ENCODE measurements around the gene PTPRU. TPM values are rescaled to one million over a fixed set of nuclear protein-coding genes. Genes with fewer than 3 reads are reported as not detected.
"Not testable (repeated sequence)": the region's sequence is repeated elsewhere in the genome, so short reads cannot be mapped to it uniquely, and the experiment has no call there.

Gene PTPRU
- total RNA-seq, 3 donors from 2014 or later, result 1.8 to 14.3 (median 2.2) TPM

DNA sequence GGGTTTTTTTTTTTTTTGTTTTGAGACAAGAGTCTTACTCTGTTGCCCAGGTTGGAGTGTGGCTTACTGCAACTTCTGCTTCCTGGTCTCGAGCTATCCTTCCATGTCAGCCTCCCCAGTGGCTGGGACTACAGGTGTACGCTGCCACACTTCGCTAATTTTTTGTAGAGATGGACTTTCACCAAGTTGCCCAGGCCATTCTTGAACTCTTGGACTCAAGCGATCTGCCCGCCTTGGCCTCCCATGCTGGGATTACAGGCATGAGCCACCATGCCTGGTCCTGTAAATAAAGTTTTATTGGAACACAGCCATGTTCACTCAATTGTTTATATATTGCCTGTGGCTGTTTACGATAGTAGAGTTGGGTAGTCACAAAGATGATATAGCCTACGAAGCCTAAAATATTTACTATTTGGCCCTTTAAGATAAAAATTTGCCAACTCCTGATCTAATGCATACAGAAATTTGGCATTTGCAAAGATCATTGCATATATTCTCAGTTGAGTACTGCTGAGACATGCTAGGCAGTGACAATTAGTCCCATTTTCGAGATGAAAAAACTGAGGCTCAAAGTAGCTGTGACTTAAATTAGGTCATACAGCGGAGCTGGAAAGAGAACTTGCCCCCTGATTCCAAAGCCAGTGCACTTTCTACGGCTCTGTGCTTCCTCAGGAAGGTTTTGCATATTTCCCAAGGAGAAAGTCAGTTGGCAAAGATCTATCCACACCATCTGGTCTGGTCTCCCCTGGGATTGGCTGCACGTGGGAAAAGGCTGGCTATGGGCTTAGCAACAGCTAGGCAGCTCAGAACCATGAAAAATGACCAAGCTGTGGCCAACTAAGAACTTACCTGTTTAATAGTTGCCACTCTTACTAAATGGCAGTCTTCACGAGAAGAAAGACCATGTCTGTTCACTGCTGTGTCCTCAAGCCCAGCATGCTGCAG is 25.0 kb upstream of the PTPRU start:
- intact Hi-C loops (cut with DNase I, micrococcal nuclease), result no loop called here
- Histone ChIP-seq H3K4me3 (no peak overlapping the region), H3K36me3 (ENCODE audit: low read depth) (no peaks in the 10 kb centered on the region), H3K4me1 (ENCODE audit: low read depth) (no peaks in the 10 kb centered on the region), H3K9me3 (no peaks in the 10 kb centered on the region)
- TF ChIP-seq CTCF (IDR thresholded peaks at IDR 0.05), result no peak
- DNase-seq, result no peak
- ATAC-seq, result no peak

GRCh38 chr1:29213055-29213454 is 23.3 kb upstream of the PTPRU start:
- no peaks in the 10 kb centered on the region for H3K36me3 ChIP-seq (ENCODE audit: low read depth)
- ATAC-seq (no peak), DNase-seq (no peak)
- H3K4me1 ChIP-seq (ENCODE audit: low read depth), result no peaks in the 10 kb centered on the region
- H3K4me3 ChIP-seq, result no peak overlapping the region
- TF ChIP-seq CTCF (IDR thresholded peaks at IDR 0.05), result no peak
- no peaks in the 10 kb centered on the region for H3K9me3 ChIP-seq
- intact Hi-C loops (cut with DNase I, micrococcal nuclease), result no loop called here

DNA sequence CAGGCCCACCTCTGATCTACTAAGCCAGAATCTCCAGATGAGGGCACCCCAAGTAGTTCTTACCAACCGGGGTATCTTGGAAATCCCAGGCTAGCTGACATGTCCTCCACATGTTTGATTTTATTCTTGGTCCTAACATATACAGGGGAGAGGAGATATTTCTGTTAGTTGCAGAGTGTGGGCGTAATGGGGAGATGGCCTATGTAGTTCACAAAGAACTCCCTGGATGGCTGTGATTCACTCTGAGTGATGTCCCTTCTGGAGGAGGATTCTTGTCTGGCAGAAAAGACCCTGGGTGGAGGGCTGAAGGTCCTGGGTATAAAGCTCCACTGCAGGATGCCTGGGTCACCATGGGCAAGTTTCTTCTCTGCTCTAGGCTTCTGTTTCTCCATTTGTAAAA is 18.7 kb upstream of the PTPRU start:
- no peaks in the 10 kb centered on the region for H3K9me3 ChIP-seq
- H3K36me3 ChIP-seq (ENCODE audit: low read depth), result no peaks in the 10 kb centered on the region
- intact Hi-C loops (cut with DNase I, micrococcal nuclease), result no loop called here
- no peak for DNase-seq
- ATAC-seq, result no peak
- no peak overlapping the region for H3K4me3 ChIP-seq
- H3K4me1 ChIP-seq (ENCODE audit: low read depth), result no peaks in the 10 kb centered on the region
- TF ChIP-seq CTCF (IDR thresholded peaks at IDR 0.05), result no peak

DNA sequence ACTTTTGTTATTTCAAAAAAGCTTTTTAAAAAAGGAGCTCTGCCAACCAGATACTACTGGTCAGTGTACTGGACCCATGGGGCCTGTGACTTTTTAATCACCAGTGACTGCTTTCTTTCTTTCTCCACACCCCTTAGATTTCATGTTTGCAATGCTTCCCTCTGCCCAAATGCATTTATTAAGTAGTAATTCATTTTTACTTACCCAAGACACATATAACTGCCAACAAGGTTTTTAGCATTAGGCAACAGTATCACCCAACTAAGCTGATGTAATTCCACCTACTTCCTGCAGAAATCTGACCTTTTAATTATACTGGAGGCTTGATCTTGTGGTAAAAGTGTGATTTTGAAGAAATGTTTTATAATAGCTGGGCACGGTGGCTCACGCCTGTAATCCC is 18.1 kb upstream of the PTPRU start:
- H3K9me3 ChIP-seq, result no peaks in the 10 kb centered on the region
- intact Hi-C loops (cut with DNase I, micrococcal nuclease), result no loop called here
- no peaks in the 10 kb centered on the region for H3K4me1 ChIP-seq (ENCODE audit: low read depth)
- no peaks in the 10 kb centered on the region for H3K36me3 ChIP-seq (ENCODE audit: low read depth)
- TF ChIP-seq CTCF (IDR thresholded peaks at IDR 0.05), result no peak
- DNase-seq (no peak), ATAC-seq (no peak)
- no peak overlapping the region for H3K4me3 ChIP-seq

DNA sequence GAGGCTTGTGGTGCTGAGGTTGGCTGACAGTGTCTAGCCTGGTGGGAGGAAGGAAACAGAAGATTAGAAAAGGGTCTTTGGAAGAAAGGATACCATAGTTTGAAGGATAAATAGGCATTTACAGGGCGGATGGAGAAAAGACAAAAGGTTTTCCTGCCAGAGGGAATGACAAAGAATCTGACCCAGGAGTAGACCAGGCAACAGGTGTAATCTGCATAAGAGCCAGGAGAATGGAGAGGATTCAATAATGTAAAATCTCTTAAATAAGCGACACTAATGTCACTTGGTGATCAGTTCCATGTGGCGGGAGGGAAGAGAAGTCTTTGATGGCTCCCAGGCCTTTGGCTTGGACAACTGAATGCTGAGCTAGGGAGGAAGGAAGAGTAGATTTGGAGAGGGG is 15.0 kb upstream of the PTPRU start:
- no peaks in the 10 kb centered on the region for H3K4me1 ChIP-seq (ENCODE audit: low read depth)
- intact Hi-C loops (cut with DNase I, micrococcal nuclease), result no loop called here
- no peaks in the 10 kb centered on the region for H3K9me3 ChIP-seq
- no peak for TF ChIP-seq CTCF (IDR thresholded peaks at IDR 0.05)
- no peak for ATAC-seq
- no peak overlapping the region for H3K4me3 ChIP-seq
- no peak for DNase-seq
- no peaks in the 10 kb centered on the region for H3K36me3 ChIP-seq (ENCODE audit: low read depth)

GRCh38 chr1:29222260-29222659 is 14.1 kb upstream of the PTPRU start:
- H3K36me3 ChIP-seq (ENCODE audit: low read depth); intact Hi-C loops (cut with DNase I, micrococcal nuclease); H3K4me1 ChIP-seq (ENCODE audit: low read depth); H3K4me3 ChIP-seq; ATAC-seq; DNase-seq; H3K9me3 ChIP-seq: not testable (repeated sequence)

Measured in mucosa of descending colon (tissue), 3 donors.